HG03280 (cell line): ENCODE results near the gene LDLRAD4.

Experiments used
- ATAC-seq: cut with Tn5 transposase; IDR thresholded peaks from one replicate; pipeline ENCODE4 v1.9.1; 2021; ENCODE audit warnings: mild to moderate bottlenecking, moderate library complexity; ENCODE audit not compliant: unreplicated experiment

The LDLRAD4 gene

GRCh38 chr18:13496691-13497281 is 278.2 kb downstream of the LDLRAD4 start:
- no peak for ATAC-seq

GRCh38 chr18:13499803-13500202 is 281.2 kb downstream of the LDLRAD4 start:
- no peak for ATAC-seq

GRCh38 chr18:13500227-13500865 is 281.8 kb downstream of the LDLRAD4 start:
- no peak for ATAC-seq

GRCh38 chr18:13500869-13501542 is 282.4 kb downstream of the LDLRAD4 start:
- no peak for ATAC-seq

GRCh38 chr18:13501543-13501887 is 283.0 kb downstream of the LDLRAD4 start:
- no peak for ATAC-seq

- peak; percentile 90 for ATAC-seq
Measured at GRCh38 chr18:13501891-13502290, 283.3 kb downstream of the LDLRAD4 start.

- ATAC-seq, result no peak
Measured at GRCh38 chr18:13502585-13502984, 284.0 kb downstream of the LDLRAD4 start.

- ATAC-seq, result no peak
Measured at GRCh38 chr18:13503836-13504235, 285.3 kb downstream of the LDLRAD4 start.

- no peak for ATAC-seq
Measured at GRCh38 chr18:13505780-13506345, 287.3 kb downstream of the LDLRAD4 start.

- ATAC-seq, result no peak
Measured at GRCh38 chr18:13510594-13510993, 292.0 kb downstream of the LDLRAD4 start.

- no peak for ATAC-seq
Measured at GRCh38 chr18:13511961-13512577, 293.5 kb downstream of the LDLRAD4 start.

GRCh38 chr18:13513021-13513420 is 294.5 kb downstream of the LDLRAD4 start:
- no peak for ATAC-seq

GRCh38 chr18:13513481-13513880 is 294.9 kb downstream of the LDLRAD4 start:
- ATAC-seq, result no peak

- no peak for ATAC-seq
Measured at GRCh38 chr18:13514558-13514957, 296.0 kb downstream of the LDLRAD4 start.

- no peak for ATAC-seq
Measured at GRCh38 chr18:13516855-13517254, 298.3 kb downstream of the LDLRAD4 start.

GRCh38 chr18:13517369-13517768 is 298.8 kb downstream of the LDLRAD4 start:
- ATAC-seq, result no peak

GRCh38 chr18:13518382-13518781 is 299.8 kb downstream of the LDLRAD4 start:
- ATAC-seq, result no peak

GRCh38 chr18:13520306-13520705 is 301.7 kb downstream of the LDLRAD4 start:
- ATAC-seq, result no peak

GRCh38 chr18:13520741-13521140 is 302.2 kb downstream of the LDLRAD4 start:
- ATAC-seq, result no peak

GRCh38 chr18:13521418-13521817 is 302.9 kb downstream of the LDLRAD4 start:
- ATAC-seq, result no peak

- no peak for ATAC-seq
Measured at GRCh38 chr18:13522256-13522655, 303.7 kb downstream of the LDLRAD4 start.
